ENCODE results near the gene MYO7A. TPM values are rescaled to one million over a fixed set of nuclear protein-coding genes. Genes with fewer than 3 reads are reported as not detected.

The MYO7A gene
- total RNA-seq, 1 experiment from 2014 or later: not detected

DNA sequence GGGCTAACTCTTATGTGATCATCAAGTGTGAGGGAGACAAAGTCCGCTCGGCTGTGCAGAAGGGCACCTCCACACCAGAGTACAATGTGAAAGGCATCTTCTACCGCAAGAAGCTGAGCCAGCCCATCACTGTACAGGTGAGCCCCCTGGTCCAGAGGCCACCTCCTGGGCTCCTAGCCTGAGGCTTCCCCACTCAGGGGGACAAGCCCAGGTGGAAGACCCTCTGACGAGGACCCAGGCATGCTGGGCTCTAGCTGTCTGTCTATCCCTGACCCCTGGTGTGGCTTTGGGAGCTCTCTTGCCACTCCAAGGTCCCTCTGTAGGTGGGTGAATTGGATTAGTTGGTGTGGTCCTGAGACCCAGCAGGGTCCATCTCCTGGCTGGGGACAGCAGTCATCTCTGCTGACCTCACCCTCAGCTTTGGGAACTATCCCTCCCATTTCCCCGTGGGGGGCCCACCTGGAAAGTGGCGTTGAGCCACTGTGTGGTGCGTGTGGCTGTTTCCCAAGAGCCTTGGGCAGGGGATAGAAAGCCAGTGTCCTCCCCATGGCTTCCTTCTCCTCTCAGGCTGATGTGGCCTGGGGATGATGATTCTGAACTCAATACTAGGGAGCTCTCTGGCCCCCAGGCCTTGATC lies 5.4 kb upstream of the MYO7A start:
- in situ Hi-C loops (cut with HindIII; ENCODE audit: low pct_unique_long_range_greater_than_20kb, low sequenced_read_pairs): no loop called here
- no peak for DNase-seq (ENCODE audit: low read depth)

DNA sequence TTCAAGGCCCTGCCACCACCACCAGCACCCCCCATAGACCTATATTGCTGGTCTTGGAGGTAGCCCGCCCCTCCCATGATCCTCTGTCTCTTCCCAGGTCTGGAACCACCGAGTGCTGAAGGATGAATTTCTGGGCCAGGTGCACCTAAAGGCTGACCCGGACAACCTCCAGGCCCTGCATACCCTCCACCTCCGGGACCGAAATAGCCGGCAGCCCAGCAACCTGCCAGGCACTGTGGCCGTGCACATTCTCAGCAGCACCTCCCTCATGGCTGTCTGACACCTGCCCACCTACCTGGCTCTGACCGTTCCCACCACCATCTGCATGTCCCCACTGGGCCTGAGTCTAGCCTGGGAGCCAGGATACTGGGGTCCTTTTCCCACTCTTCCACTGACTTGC lies 4.5 kb upstream of the MYO7A start:
- in situ Hi-C loops (cut with HindIII; ENCODE audit: low pct_unique_long_range_greater_than_20kb, low sequenced_read_pairs): no loop called here
- no peak for DNase-seq (ENCODE audit: low read depth)

DNA sequence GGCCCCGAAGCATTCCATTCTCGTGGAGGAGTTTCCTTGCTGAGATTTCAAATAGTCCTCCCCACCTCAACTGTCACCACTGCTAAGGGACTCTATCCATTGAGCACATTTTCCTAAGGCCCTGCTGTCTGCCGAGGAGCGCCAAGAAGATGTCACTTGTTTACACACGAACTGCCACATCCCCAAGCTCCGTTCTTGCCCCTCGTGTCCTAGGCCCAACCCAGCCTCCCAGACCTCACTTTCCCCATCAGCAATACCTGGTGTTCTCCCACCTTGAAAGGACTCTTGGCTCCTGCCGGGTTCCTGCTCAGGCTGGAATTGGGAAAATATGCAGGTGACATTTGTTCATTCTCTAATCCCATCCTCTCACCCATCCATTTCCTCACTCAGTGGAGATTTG lies 4.0 kb upstream of the MYO7A start:
- in situ Hi-C loops (cut with HindIII; ENCODE audit: low pct_unique_long_range_greater_than_20kb, low sequenced_read_pairs): no loop called here
- no peak for DNase-seq (ENCODE audit: low read depth)

DNA sequence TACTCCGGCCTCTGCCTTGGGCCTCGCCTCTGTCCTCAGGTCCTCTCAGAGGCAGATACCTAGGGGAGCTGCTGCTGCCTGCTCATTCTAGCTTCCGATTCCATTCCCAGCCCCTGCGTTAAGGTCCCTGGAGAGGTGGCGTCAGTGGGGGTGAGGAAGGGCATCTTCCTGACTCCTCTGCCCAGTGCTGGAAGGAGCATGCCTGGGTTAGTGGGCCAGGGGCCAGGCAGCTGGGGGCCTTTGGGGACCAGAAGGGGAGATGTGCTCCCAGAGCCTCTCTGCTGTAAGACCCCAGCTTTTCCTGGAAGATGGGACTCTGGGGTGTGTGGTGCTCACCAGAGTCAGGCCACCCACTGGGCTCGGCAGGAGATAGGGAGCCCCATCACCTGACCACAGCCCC lies 3.6 kb upstream of the MYO7A start:
- no peak for DNase-seq (ENCODE audit: low read depth)
- in situ Hi-C loops (cut with HindIII; ENCODE audit: low pct_unique_long_range_greater_than_20kb, low sequenced_read_pairs): no loop called here

DNA sequence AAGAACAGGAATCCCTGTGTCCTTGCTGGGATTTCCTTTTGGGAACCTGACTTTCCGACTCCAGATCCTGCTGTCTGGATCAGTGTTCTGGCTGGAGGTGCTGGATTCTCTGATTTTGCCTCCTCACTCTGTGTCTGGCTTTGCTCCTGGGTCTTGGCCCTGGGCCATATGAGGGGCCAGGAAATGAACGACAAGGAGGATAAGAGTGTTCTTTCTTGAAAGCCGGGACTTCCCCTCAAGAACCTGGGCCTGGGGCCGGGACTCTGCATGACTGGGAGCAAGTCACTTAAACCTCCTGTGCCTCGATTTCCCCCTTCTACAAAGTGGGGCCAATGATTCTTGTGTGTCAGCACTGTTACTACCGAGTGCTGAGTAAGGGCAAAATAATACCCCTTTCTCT lies 2.9 kb upstream of the MYO7A start:
- in situ Hi-C loops (cut with HindIII; ENCODE audit: low pct_unique_long_range_greater_than_20kb, low sequenced_read_pairs): no loop called here

DNA sequence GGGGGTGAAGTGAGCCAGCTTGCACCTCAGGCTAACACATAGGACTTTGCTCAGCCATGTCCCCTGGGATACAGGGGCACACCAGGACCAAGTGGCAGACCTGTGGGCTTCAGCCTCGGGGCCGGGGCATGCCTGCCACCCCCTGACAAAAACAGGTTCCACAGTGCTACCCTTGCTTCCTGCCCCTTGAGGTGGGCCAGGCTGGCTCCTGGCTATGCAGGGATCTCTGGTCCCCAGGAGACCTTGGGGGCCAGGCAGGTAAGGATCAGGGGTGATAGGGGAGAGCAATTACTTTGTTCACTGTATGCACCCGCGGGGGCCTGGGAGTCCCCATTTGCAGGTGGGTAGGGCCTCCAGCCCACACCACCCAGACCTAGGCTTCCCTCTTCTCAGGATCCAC lies 2.4 kb upstream of the MYO7A start:
- no peak for DNase-seq (ENCODE audit: low read depth)
- in situ Hi-C loops (cut with HindIII; ENCODE audit: low pct_unique_long_range_greater_than_20kb, low sequenced_read_pairs): no loop called here

More for the DNA sequence above, 2.9 kb upstream of the MYO7A start:
- no peak for DNase-seq (ENCODE audit: low read depth)

DNA sequence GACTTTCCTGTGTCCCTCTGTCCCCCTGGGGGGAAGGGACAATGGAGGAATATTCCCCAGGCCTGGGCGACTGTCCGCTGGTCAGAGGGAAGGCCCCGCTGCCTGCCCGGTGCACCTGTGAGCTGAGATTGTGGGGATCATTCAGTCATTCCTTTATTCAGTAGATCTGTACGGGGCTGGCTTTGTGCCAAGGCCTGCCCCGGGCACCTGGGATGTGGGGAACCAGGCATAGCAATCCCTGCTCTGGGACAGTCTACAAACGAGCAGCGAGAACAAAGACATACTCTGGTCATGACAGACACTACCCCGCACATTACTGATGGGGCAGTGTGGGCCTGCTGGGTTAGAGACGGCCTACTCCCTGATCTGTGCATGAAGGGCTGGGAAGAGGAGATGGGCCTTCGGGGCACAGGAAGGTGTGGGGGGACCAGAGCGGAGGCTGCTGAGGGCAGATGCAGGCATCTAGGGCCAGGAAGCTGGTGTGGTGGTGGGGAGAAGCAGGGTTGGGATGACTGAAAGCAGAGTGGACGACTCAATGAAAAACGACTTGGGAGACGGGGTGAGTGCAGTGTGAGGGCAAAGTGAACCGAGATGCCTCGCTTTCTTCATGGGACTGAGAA lies 1.8 kb upstream of the MYO7A start:
- DNase-seq (ENCODE audit: low read depth): no peak
- in situ Hi-C loops (cut with HindIII; ENCODE audit: low pct_unique_long_range_greater_than_20kb, low sequenced_read_pairs): no loop called here

DNA sequence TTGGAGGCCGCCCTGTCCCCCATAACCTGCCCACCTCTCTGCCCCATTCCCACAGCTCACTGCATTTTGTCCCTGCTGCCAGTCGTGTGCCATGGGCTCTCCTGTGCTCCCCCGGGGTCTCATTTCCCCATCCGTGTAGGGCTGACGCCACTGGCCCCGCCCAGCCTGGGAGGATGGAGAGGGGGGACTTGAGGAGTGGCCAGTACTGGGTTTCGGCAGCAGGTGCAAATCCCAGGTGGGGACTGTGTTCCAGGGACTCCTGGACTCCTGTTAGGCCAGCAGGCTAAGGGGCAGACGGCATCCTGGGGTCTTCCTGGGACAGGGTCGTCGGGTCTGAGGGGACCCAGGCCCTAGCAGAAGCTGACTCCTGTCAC lies 1.2 kb upstream of the MYO7A start:
- in situ Hi-C loops (cut with HindIII; ENCODE audit: low pct_unique_long_range_greater_than_20kb, low sequenced_read_pairs): no loop called here
- no peak for DNase-seq (ENCODE audit: low read depth)

DNA sequence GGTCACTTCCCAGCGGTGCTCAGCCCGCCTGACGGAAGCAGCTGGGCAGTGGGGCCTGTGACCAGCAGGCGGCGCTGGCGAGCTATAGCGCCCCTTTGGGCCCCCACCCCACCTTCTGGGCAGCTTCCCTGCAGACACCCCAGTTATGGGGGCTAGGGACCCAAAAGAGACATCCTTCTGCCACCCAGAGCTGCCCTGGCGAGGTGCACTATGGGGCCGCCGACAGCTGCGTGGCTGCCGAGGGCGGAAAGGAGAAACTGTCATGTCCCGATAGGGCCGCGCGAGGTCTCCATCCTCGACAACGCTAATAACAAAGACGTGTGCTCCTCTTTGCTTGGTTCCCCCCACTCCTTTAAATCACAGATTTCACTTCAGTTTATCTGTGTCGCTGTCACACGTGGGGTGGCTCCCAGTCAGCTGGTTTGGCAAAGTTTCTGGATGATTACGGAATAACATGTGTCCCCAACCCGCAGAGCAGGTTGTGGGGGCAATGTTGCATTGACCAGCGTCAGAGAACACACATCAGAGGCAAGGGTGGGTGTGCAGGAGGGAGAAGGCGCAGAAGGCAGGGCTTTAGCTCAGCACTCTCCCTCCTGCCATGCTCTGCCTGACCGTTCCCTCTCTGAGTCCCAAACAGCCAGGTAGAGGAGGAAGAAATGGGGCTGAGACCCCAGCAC lies 673 bp upstream of the MYO7A start:
- DNase-seq (ENCODE audit: low read depth): no peak
- in situ Hi-C loops (cut with HindIII; ENCODE audit: low pct_unique_long_range_greater_than_20kb, low sequenced_read_pairs): no loop called here

DNA sequence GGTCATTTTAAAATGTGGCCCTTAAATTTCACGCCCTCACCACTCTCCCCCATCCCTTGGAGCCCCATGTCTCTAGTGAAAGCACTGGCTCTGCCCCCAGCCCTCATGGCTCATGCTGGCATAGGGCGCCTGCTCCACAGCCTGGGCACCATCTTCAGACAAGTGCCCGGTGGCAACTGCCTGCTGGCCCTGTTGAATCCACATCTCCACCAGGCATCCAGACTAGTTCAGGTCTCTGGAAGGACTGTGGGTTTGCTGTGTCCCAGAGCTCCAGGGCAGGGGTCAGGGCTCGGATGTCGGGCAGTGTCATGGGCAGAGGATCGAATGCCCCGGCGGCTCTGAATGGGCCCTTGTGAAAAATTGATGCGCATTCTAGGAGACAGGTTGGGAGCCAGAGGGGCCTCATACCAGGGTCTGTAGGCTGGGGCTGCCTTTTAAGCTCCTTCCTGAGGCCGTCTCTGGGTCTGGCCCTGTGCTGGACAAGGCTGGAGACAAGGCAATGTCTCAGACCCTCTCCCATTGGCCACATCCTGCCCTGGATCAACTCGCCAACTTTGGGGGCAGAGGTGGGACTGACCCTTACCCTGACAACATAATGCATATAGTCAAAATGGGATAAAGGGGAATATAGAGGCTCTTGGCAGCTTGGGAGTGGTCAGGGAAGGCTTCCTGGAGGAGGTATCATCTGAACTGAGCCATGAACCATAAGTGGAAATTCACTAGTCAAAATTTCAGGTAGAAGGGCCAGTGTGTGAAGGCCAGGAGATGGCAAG lies 1.2 kb downstream of the MYO7A start:
- DNase-seq (ENCODE audit: low read depth): no peak
- in situ Hi-C loops (cut with HindIII; ENCODE audit: low pct_unique_long_range_greater_than_20kb, low sequenced_read_pairs): no loop called here

DNA sequence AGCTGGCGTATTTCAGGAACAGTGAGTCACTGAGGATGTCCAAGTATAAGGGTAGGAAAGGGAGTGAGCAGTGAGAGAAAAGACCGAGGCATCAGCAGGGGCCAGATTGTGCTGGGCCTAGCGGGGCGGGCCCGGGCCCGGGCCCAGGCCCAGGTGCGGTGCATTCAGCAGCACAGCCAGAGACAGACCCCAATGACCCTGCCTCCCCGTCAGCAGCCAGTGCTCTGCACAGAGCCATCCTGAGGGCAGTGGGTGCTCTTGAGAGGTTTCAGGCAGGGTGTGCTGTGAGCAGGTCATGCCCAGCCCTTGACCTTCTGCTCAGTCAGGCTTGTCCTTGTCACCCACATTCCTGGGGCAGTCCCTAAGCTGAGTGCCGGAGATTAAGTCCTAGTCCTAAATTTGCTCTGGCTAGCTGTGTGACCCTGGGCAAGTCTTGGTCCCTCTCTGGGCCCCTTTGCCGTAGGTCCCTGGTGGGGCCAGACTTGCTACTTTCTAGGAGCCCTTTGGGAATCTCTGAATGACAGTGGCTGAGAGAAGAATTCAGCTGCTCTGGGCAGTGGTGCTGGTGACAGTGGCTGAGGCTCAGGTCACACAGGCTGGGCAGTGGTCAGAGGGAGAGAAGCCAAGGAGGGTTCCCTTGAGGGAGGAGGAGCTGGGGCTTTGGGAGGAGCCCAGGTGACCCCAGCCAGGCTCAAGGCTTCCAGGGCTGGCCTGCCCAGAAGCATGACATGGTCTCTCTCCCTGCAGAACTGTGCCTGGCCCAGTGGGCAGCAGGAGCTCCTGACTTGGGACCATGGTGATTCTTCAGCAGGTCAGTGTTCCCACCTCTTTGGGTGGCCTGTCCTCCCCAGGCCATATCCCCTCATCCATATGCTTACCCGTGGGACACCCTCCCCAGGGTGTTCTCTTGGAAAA lies 2.1 kb downstream of the MYO7A start:
- no peak for DNase-seq (ENCODE audit: low read depth)
- in situ Hi-C loops (cut with HindIII; ENCODE audit: low pct_unique_long_range_greater_than_20kb, low sequenced_read_pairs): no loop called here

DNA sequence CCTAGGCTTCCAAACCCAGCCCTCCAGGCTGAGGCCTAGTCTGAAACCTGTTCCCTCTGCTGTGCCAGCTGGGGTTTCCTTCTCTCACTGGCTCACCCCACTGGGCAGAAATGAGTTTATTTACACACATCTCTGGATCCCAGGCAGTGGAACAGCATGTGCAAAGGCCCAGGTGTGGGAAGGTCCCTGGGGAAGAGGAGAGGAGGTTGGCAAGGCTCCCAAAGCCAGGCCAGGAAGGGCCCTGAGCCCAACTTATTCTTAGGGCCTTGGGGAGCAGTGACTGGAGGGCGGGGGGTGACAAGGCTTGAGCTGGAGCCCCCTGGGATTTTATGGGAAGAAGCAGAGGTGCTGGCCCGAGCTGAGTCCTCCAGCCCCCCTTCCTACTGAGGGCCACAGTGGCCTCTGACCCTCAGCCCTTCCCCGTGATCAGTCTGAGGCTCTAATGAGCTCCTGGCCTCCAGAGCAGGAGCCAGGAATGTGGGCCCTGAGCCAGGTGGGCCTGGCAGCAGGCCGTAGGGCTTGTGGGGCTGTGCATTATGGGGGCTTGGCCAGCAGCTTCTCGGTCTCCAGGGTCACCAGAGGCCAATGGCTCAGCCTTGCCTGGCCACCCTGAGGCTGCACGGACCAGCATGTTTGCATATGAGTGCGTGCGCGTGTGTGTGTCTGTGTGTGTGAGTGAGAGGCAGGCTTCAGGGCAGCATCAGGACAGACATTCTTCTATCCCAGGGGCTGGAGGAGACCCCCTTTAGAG lies 2.9 kb downstream of the MYO7A start:
- peak; percentile 36 for DNase-seq (ENCODE audit: low read depth)
- in situ Hi-C loops (cut with HindIII; ENCODE audit: low pct_unique_long_range_greater_than_20kb, low sequenced_read_pairs): no loop called here

DNA sequence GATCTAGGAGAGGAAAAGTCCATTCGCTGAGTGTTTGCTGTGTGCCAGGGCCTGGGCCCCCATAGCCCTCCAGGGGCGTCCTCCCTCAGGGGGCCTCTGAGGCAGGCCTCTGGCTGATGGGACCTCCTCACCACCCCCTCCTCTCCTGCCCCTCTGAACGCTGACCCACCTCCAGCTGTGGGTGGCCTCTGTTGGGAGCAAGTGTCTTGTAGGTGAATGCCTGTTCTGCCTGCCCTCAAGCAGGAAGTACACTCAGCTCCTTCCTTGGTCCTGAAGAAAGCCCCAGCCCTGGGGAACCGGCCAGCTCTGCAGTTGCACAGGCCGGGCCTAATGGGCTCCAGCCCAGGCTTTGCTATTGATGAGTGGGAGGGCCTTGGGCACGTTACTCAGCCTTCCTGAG lies 3.5 kb downstream of the MYO7A start:
- in situ Hi-C loops (cut with HindIII; ENCODE audit: low pct_unique_long_range_greater_than_20kb, low sequenced_read_pairs): no loop called here
- DNase-seq (ENCODE audit: low read depth): no peak

DNA sequence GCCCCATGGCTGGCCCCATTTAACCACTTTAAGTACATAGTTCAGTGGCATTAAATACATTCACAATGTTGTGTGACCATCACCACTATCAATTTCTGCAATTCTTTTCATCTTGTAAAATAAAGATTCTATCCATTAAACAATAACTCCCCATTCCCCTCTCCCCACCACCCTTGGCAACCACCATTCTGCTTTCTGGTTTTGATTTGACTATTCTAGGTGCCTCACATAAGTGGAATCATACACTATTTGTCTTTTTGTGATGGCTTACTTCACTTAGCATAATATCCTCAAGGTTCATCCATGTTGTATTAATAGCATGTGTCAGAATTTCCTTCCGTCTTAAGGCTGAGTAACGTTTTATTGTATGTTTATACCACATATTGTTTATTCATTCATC lies 7.0 kb downstream of the MYO7A start:
- in situ Hi-C loops (cut with HindIII; ENCODE audit: low pct_unique_long_range_greater_than_20kb, low sequenced_read_pairs): no loop called here
- DNase-seq (ENCODE audit: low read depth): no peak

DNA sequence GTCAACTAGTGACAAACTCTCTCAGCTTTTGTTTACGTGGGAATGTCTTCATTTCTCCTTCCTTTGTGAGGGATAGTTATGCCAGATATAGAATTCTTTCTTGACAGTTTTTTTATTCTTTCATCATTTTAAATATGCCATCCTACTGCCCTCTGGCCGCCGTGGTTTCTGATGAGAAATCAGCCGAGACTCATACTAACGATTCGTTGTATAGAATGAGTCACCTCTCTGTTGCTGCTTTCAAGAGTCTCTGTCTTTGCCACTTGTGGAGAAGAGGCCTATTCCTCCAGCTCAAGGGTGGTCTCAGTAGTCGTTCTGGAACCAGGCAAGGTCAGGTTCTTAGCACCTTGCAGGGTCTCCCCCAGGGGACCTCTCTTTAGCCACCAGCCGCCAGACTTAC lies 8.0 kb downstream of the MYO7A start:
- DNase-seq (ENCODE audit: low read depth): no peak

DNA sequence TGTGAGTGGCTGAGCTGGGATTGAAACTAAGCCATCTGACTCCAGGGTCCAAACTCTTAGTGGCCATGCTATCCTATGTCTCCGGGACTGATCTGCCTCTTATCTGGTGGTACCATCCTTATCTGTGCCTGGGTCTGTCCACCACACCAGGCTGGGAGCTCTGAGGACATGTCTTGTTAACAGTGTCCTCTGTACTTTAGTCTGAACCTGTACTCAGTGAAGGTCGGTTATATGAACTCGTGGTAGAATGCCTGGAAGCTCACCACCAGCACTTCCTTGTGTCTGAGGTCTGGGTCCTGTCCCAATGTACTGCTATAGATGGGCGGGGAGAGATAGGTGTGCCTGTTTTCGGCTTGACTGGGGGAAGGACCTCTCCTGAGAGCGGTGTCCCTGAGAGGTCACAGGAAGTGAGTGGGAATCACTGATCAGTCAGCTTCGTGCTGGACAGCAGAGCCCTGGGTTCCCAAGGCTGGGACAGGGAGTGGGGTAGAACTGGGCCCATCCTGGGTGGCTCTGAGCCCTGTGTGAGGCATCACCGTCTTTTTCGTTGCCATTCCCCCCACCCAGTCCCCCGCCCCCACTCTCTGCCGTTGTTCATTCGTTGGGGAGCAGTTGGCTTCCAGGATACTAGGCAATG lies 8.9 kb downstream of the MYO7A start:
- in situ Hi-C loops (cut with HindIII; ENCODE audit: low pct_unique_long_range_greater_than_20kb, low sequenced_read_pairs): no loop called here
- DNase-seq (ENCODE audit: low read depth): no peak

More for the DNA sequence above, 8.0 kb downstream of the MYO7A start:
- in situ Hi-C loops (cut with HindIII; ENCODE audit: low pct_unique_long_range_greater_than_20kb, low sequenced_read_pairs): no loop called here

DNA sequence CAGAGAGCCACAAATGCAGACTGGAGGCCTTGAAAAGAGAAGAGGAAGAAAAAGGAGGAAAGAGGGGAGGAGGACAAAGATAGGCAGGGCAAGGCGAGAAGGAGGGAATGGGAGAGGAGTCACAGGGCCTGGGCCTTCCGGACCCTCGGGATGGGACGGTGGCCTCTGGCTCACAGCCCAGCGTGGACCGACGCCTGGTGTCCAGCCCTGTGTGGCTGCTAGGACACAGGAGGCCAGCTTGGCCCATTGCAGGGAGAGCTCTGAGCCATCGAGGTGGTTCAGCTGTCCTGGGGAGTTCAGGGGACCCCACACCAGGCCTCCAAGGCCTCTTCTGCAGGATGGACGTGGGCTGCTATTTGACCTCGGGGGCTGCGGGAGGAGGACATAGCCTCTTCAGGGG lies 9.4 kb downstream of the MYO7A start:
- in situ Hi-C loops (cut with HindIII; ENCODE audit: low pct_unique_long_range_greater_than_20kb, low sequenced_read_pairs): no loop called here
- no peak for DNase-seq (ENCODE audit: low read depth)

All from Caki2 (cell line).